GM18498 (cell line): ENCODE results near the gene LYST.

Source experiments
- ATAC-seq: cut with Tn5 transposase; IDR thresholded peaks from one replicate; pipeline ENCODE4 v1.9.1; 2021; ENCODE audit warnings: mild to moderate bottlenecking, moderate library complexity; ENCODE audit not compliant: unreplicated experiment

LYST gene

GRCh38 chr1:235722858-235723257 is 143.8 kb downstream of the LYST start:
- ATAC-seq = no peak

GRCh38 chr1:235721982-235722381 is 144.7 kb downstream of the LYST start:
- no peak for ATAC-seq

DNA sequence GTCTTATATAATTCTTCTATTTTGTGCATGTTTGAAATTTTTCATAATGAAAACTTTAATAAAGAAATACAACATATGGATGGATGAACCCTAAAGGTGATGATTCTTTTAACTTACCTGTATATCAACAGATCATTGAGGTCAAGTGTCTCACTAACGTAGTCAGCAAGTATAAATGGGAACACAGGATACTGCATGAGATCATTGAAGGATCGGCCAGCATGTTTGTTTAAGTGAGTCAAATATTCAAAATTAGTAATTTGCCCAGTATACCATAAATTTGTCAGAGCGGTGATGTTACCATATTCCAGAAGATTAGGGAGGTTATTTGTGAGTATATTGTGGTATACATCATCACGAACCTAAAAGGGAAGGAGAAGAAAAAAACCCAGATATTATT is 146.2 kb downstream of the LYST start:
- ATAC-seq = no peak

DNA sequence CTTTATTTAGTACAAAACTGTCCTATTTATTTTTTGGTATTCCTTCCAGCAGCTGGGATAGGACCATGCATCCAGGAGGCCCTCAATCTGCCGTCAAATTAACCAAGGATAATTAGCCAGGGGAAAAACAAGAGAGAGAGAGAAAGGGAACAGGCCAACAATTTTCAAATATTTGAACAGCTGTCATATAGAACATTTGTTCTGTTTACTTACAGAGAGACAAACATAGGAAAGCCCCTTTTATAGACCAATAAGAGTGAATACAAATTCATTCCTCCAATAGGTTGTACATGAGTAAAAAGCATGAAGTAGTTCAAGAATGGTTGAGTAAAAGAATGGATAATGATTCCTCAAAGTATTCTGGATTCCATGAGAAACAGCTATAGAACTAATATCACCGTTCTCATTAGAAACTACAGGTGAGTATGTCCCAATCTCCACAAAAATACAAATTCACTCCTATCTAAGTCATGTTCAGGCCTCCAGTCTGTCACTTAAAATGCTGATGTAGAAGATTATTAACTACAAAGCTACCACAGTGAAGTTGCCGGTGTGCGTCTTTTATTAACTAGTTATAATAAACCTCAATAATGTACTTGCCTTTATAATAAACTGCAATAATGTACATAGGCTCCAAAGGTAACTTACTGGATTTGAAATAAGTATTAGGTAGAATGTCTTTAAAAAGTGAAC is 152.4 kb downstream of the LYST start:
- no peak for ATAC-seq

DNA sequence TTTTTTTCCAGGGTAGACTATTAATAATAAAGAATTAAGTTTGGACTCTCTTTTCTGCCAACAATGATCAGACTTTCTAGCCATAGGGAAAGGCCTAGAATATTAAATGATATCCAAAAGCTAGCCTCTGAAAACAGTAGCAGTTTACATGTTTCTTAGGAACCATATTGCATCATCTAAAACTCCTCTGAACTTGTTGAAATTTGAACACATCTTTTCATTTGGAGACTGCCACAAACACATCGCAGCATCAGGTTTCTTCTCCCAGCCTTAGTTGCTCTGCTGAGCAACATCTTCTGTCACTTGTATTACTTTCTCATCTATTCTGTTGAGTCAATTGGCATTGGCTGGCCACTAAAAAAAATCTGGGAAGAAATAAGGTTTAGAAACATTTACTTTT is 153.9 kb downstream of the LYST start:
- no peak for ATAC-seq

DNA sequence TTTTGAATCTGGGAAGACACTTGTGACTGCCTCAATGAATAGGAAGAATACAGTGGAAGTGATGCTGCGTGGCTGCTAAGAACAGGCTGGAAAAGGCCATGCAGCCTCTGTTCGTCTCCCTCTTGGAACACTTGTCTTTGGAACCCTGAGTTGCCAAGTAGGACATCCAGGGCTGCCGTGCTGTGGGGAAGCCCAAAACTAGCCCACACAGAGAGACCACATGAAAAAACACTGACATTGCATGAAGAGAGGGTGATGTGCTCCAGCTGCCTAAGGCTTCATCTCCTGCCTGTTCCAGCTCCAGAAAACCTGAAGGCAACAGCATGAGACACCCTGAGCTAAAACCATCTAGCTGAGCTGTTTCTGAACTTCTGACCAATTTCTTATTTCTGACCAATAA is 156.0 kb downstream of the LYST start:
- no peak for ATAC-seq

- ATAC-seq = no peak
These were observed 157.7 kb downstream of the LYST start for GRCh38 chr1:235709018-235709417.

DNA sequence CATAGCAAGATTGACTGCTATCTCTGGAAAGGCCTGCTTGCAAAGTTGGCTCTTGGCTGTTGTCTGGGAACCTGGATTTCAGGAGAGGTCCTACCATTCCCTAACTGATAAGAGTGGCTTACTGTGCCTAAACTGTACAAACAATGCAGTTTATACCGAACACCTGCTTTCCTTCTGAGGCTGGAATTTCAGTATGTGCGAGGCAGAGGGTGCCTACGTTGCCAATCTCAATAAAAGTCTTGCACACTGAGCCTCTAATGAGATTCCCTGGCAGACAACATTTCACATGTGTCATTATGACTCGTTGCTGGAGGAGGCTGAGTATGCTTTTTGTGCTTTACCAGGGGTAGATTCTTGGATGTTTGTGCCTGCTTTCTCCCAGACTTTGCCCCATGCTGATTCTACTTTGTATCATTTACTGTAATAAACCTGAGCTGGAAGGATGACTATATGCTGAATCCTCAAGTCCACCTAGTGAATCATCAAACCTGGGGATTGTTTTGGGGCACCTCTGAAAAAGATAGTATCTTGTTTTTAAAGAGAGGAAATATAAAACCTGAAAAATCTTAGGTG is 158.2 kb downstream of the LYST start:
- ATAC-seq = no peak

GRCh38 chr1:235703506-235703905 is 163.2 kb downstream of the LYST start:
- ATAC-seq = no peak

GRCh38 chr1:235702412-235702811 is 164.3 kb downstream of the LYST start:
- no peak for ATAC-seq

DNA sequence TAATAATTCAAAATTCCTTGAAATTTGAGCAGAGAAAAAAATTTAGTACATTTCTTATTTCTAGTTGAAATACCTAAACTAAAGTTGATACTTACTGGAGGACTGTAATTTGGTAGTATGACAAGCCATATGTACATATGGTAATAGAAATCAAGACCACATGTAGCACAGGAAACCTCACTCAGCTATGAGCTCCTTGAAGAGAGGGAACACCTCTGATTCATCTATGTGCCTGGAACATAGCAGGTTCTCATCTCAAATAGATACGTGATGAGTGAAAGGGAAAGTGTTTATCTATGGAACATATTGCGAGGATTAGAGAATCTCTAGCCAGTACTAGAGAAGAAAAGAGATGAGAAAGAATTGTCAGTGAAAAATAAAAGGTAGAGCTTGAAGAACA is 169.2 kb downstream of the LYST start:
- no peak for ATAC-seq

- no peak for ATAC-seq
These were observed 177.3 kb downstream of the LYST start for GRCh38 chr1:235689356-235689755.

DNA sequence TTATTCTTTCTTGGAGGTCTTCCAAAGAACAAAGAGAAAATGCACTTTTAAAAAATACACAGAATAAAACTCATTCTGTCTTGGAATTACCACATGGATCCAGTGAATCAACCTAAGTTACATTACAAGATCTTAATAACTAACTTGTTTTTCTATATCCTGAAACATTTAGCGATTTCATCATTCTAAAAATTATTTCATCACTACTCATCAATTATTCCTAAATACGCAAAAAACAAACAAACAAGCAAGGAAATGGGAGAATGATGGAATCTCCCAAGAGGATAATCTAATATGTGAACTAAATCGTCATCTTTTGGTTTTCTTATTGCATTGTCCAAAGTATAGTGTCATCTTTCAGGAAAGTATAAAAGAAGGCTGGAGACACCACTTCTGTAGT is 178.6 kb downstream of the LYST start:
- no peak for ATAC-seq

DNA sequence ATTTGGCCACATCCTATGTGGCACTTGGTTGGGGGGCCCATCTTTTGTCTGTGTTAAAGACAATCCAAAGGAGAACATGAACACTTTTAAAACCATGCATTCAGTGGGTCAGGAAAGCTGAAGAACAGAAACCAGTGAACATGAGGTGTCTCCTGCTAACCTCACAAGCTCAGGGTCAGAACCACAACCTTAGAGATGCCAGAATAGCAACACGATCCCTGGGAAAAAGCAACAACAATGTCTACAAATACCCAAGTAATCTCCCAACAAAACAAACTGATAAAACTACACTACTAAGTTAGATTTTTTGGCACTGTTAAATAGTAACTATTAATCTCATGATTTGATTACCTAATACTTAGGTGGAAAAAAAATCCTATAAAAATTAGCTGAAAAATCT is 183.1 kb downstream of the LYST start:
- ATAC-seq = no peak

DNA sequence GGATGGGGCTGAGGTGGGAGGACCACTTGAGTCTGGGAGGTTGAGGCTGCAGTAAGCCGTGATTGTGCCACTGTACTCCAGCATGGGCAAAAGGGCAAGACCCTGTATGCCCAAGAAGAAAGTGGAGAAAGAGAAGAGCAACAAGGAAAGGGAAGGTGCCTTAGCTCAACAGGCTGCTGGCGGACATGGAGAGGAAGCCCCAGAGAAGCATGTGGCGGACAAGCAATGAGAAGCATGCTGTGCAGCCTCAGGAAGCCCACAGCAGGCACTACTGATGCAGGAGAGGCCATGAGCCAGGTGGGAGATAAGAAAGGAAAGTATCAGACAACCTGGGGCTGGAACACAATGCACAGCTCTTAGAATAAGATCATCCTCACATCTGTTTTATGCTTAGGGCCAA is 184.5 kb downstream of the LYST start:
- ATAC-seq = no peak

GRCh38 chr1:235679644-235680043 is 187.1 kb downstream of the LYST start:
- ATAC-seq = no peak

- ATAC-seq = no peak
These were observed 187.7 kb downstream of the LYST start for GRCh38 chr1:235679005-235679404.

- ATAC-seq = no peak
These were observed 191.4 kb downstream of the LYST start for GRCh38 chr1:235675152-235675890.

DNA sequence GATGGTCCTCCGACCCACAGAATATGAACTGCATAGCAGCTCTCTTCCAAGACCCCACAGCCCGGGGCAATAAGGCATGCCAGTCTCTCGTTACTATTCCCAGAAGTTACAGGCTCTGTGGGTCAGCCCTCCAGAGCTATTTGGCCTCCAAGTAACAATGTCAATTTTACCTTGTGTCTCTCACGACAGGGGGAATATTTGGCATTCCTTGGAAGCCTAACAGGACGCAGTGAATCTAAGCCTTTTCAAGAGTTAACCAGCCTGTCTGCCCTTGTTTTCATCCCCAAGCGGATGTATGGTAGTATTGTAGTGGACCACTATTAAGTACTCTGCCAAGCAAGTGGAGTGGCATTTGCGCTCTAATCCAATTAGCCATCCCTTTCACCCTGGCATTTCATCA is 192.7 kb downstream of the LYST start:
- no peak for ATAC-seq

GRCh38 chr1:235671992-235672391 is 194.7 kb downstream of the LYST start:
- ATAC-seq = no peak

GRCh38 chr1:235670157-235670776 is 196.4 kb downstream of the LYST start:
- no peak for ATAC-seq

- no peak for ATAC-seq
These were observed 197.4 kb downstream of the LYST start for GRCh38 chr1:235669277-235669676.
